ENCODE measurements around the gene TBC1D5.

DNA sequence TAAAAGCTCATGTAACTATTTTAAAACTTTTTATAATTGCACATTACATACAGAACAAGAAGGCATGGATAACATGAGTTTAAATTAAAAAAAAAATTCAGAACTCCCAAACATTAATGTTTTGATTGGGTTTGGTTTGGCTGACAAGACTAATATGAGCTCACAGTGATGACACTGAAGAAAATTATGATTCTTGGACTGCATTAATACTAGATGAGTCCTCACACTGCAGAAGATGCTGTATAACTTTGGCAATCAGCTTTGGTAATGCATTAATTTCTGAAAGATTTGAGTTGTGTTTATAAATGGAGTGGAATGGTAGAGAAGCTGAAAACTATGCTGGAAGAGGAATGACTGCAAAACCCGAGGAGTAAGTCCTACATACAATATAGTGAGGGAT, 498.8 kb downstream of the TBC1D5 start:
- TF ChIP-seq, protein P1, sequence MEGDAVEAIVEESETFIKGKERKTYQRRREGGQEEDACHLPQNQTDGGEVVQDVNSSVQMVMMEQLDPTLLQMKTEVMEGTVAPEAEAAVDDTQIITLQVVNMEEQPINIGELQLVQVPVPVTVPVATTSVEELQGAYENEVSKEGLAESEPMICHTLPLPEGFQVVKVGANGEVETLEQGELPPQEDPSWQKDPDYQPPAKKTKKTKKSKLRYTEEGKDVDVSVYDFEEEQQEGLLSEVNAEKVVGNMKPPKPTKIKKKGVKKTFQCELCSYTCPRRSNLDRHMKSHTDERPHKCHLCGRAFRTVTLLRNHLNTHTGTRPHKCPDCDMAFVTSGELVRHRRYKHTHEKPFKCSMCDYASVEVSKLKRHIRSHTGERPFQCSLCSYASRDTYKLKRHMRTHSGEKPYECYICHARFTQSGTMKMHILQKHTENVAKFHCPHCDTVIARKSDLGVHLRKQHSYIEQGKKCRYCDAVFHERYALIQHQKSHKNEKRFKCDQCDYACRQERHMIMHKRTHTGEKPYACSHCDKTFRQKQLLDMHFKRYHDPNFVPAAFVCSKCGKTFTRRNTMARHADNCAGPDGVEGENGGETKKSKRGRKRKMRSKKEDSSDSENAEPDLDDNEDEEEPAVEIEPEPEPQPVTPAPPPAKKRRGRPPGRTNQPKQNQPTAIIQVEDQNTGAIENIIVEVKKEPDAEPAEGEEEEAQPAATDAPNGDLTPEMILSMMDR (conservative IDR thresholded peaks at IDR 0.05; ENCODE audit: low read length), result no peak
- no peak for TF ChIP-seq EZH2phosphoT487 (IDR thresholded peaks at IDR 0.05; ENCODE audit: borderline replicate concordance)

Measured in Loucy (cell line).